Activated naive CD8-positive, alpha-beta T cell treated with anti-CD3 and anti-CD28 coated beads, Interleukin-2, amount 10 ng/mL, durations not matched to agents 7 days and 5 days (primary cell): ENCODE data around the gene PPIA. TPM values are rescaled to one million over a fixed set of nuclear protein-coding genes. Genes with fewer than 3 reads are reported as not detected.

Experiments used
- ATAC-seq: fragments of 150-1000 bp; cut with Tn5 transposase; one replicate; pipeline ENCODE4 v1.10.0; 2021; ENCODE audit warnings: low read depth, moderate library complexity
- POLR2A ChIA-PET: fragments of 350-600 bp; sonication (Branson Sonifier 250); formaldehyde crosslinking; loops from one replicate; lab custom pipeline; 2021; ENCODE audit warnings: antibody characterized with exemption; lab: Charles Lee
- DNase-seq: peaks from one replicate; pipeline ENCODE4 v3.0.0; 2021
- H3K27ac Mint-ChIP-seq: one replicate; pipeline ENCODE4 v1.8.0; 2022; ENCODE audit warnings: mild to moderate bottlenecking, mixed read lengths
- H3K27me3 Mint-ChIP-seq: one replicate; pipeline ENCODE4 v1.8.0; 2022; ENCODE audit warnings: mild to moderate bottlenecking, moderate library complexity, mixed read lengths
- H3K36me3 Mint-ChIP-seq: one replicate; pipeline ENCODE4 v1.8.0; 2021; ENCODE audit warnings: mild to moderate bottlenecking, mixed read lengths
- H3K4me1 Mint-ChIP-seq: one replicate; pipeline ENCODE4 v1.8.0; 2021; ENCODE audit warnings: mixed read lengths
- H3K4me3 Mint-ChIP-seq: one replicate; pipeline ENCODE4 v1.8.0; 2022; ENCODE audit warnings: mild to moderate bottlenecking, moderate library complexity, mixed read lengths
- H3K9me3 Mint-ChIP-seq: one replicate; pipeline ENCODE4 v1.8.0; 2021; ENCODE audit warnings: mixed read lengths
- total RNA-seq, 2 experiments: library from RNA; stranded (reverse); gene quantifications; one replicate each; pipeline ENCODE4 v1.2.3, GENCODE V29; 2021

PPIA gene
- 1,000 to 10,000 TPM; 1,658 to 1,692 TPM for total RNA-seq

DNA sequence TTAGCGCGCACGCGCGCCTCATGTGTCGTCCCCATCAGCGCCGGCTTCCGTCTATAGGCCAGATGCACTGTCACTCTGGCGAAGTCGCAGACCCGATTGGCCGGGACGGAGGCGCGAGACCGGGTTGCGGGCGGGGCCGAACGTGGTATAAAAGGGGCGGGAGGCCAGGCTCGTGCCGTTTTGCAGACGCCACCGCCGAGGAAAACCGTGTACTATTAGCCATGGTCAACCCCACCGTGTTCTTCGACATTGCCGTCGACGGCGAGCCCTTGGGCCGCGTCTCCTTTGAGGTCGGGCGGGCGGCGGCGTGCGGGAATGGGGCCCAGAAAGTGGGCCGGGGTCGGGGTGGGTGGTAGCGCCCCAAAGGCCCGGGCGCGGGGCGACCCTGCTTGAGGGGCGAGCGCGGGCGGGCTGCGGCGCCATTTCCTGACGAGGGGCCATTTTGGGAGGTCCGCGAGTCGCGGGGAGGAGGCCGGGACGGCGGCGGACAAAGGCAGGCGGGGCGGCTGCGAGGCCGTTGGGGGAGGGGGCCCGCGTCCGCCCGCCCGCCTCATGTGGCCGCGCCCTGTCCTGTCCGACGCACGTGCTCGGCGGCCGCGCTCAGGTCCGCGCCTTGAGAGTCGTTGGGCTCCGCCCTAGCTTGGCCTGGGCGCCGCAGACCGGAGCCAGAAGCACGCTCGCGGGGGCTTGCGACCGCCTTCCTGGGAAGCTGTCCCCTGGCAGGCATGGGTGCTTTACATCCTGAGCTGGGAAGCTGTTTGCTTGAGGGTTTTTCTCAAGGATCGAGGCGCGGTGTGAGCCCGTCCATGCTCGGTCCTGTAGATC lies at the start of gene PPIA:
PPIA (plus strand) TSS at position 178 of the 825 bp plus-strand sequence; CDS start at position 222, 44 bp downstream.
- peak; percentile 98 for DNase-seq
- no peaks in the 10 kb centered on the region for H3K9me3 Mint-ChIP-seq
- peak; percentile 90 for ATAC-seq
- H3K4me1 Mint-ChIP-seq, result peaks cover 26% of the 10 kb centered on the region
- H3K27me3 Mint-ChIP-seq, result no peaks in the 10 kb centered on the region
- H3K36me3 Mint-ChIP-seq, result peaks cover 30% of the 10 kb centered on the region
- POLR2A ChIA-PET, result interaction anchor here (0.6 to 4.1 kb wide), 16 partner anchors 9 to 215 kb away, joined by 3 to 38 read pairs (median 4); partner anchors contain the start of genes H2AZ2, OGDH, PURB and TMED4
- H3K4me3 Mint-ChIP-seq, result peak within 1 kb of the TSS; percentile 98
- H3K27ac Mint-ChIP-seq, result peak within 1 kb of the TSS; percentile 96

DNA sequence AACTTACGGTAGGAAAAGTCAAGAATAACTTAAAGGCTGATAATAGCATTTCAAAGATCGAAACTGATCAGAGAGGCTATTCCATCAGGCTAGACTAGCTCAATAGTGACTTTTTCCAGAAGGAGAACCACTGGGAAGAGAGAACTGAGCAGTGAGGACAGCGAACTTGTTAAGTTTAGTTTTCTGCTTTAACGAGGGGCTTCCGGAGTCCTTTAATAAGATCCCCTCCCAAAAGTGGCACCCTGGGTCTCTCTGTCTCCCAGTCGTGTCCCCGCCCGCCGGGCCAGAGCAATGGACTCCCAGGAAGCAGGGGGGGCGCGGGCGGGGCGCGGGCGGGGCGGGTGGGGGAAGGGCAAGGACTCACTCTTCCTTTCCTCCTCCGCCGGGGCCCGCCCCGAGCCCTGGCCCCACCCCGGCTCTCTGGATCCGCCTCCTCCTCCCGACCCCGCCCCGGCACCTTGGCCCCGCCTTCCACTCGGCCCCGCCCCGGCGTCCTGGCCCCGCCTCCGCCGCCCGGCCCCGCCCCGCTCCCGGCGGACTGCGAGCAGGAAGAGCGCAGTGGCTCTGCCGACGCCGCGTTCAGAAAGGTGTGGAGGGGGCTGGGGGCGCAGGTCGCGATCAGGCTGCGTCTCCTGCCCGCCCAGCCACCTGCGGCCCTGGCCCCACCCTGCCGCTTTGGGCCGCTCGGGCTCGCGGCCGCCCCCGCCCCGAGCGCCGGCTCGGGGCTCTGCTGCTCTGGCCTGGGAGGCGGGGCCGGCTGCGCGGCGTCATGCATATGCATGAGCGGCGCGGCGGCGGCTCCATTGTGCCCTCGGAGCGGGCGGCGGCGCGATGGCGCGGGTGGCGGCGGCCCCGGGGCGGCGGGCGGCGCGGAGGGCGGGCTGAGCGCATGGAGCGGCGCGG lies 48.2 kb upstream of the PPIA start, which contains the start of gene ZMIZ2:
ZMIZ2 (plus strand) TSS at position 803 of the 903 bp plus-strand sequence. CDS start 7,403 bp downstream, outside the sequence.
- POLR2A ChIA-PET, result interaction anchor here (0.7 to 3.6 kb wide), 7 partner anchors 43 to 363 kb away, joined by 3 to 25 read pairs (median 3); partner anchors contain the start of genes OGDH, PPIA and TBRG4
- peak within 1 kb of the TSS; percentile 83 for H3K4me3 Mint-ChIP-seq
- H3K27ac Mint-ChIP-seq, result peak within 1 kb of the TSS; percentile 88
- peak; percentile 98 for DNase-seq
- peak; percentile 86 for ATAC-seq
- peaks cover 5% of the 10 kb centered on the region for H3K36me3 Mint-ChIP-seq
- H3K27me3 Mint-ChIP-seq, result no peaks in the 10 kb centered on the region
- no peaks in the 10 kb centered on the region for H3K9me3 Mint-ChIP-seq
- H3K4me1 Mint-ChIP-seq, result peaks cover 34% of the 10 kb centered on the region

DNA sequence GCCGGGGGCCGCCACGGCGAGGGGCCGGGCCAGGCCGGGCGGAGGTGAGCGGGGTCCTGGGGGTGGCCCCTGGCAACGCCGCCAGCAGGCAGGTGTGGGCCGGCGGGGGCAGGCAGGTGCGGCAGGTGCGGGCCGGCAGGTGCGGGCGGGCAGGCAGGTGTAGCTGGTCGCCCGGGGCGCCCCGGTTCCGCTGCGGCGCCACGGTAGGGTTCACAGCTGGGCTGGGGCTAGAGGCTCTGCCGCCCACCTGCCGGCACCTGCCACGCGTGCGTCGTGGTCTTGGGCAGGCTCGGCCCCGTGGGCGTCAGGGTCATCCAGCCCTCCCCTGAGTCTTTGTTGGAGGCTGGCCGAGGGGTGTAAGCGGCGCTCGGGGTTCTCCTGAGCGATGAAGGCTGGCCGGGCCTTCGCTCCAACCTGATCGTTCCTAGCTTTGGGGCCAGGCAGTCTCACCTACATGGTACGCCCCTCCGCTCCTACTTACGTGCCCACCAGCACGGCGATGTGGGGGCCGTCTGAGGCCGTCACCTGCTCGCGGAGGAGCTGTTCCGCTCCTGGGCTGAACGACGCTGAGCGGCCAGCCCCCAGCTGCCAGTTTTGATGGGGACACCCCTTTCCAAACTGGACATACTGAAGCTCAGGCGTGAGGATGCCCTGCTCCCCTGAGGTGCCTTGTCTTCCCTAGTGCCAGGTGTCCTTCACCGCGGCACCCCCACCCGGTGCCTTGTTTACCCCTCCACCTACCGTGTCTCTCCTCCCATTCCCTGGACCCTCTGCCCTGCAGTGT lies 47.3 kb upstream of the PPIA start:
- DNase-seq, result no peak
- H3K27ac Mint-ChIP-seq, result peak overlapping the region; percentile 50
- ATAC-seq, result peak; percentile 4
- H3K9me3 Mint-ChIP-seq, result no peaks in the 10 kb centered on the region
- H3K4me3 Mint-ChIP-seq, result peak overlapping the region; percentile 83
- H3K4me1 Mint-ChIP-seq, result peaks cover 29% of the 10 kb centered on the region
- peaks cover 5% of the 10 kb centered on the region for H3K36me3 Mint-ChIP-seq
- POLR2A ChIA-PET, result interaction anchor here (0.7 to 3.6 kb wide), 12 partner anchors 19 to 362 kb away, joined by 3 to 25 read pairs (median 4); partner anchors contain the start of genes DDX56, H2AZ2, OGDH and PPIA
- H3K27me3 Mint-ChIP-seq, result no peaks in the 10 kb centered on the region

DNA sequence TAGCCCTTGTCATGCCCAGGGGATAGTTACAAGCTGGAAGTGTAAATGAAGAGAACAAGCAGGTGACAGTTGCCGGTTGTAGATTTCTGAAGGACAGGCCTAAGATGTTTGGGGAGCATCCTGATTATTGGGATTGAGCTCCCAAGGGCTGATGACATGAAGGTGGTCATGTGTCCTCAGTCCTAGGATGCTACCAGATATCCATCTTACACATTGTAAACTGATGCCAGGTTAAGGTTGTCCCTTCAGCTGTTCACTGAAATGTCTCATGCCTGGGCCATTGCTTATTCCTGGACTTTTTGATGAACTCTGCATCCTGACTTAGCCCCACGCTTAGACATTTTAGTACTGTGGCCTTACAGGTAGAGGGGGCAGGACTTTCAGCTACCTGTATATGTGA lies 46.5 kb upstream of the PPIA start:
- Mint-ChIP-seq H3K4me3 (peak overlapping the region; percentile 83), H3K36me3 (peaks cover 5% of the 10 kb centered on the region), H3K27me3 (no peaks in the 10 kb centered on the region), H3K4me1 (peaks cover 31% of the 10 kb centered on the region), H3K27ac (peak overlapping the region; percentile 85), H3K9me3 (no peaks in the 10 kb centered on the region)
- ATAC-seq, result no peak
- POLR2A ChIA-PET, result interaction anchor here (0.5 to 3.6 kb wide), 9 partner anchors 12 to 176 kb away, joined by 3 to 25 read pairs (median 6); partner anchors contain the start of genes DDX56, H2AZ2, OGDH and PURB
- DNase-seq, result no peak

DNA sequence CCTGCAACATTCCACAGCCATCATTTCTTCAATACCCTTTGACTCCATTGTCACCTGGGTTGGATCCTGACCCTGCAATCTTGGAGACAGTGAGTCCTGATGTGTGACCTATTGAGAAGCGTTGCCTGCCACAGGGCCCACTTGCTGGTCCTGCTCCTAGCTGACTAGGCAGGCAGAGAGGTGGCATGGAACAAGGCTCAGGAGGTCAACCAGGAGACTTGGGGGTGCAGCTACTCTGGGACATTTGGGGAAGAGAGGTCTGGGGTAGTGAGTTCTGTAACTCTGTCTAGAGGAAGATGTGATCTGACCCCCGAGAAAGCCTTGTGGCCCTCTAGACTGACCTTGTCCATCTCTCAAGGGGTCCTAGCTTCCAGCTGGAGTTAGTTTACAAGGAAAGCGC lies 46.1 kb upstream of the PPIA start:
- ATAC-seq (no peak), DNase-seq (no peak)
- POLR2A ChIA-PET, result interaction anchor here (0.5 to 3.6 kb wide), 9 partner anchors 12 to 177 kb away, joined by 3 to 25 read pairs (median 6); partner anchors contain the start of genes DDX56, H2AZ2, OGDH and TMED4
- Mint-ChIP-seq H3K4me3 (peak overlapping the region; percentile 83), H3K4me1 (peaks cover 32% of the 10 kb centered on the region), H3K27ac (peak overlapping the region; percentile 85), H3K27me3 (no peaks in the 10 kb centered on the region), H3K9me3 (no peaks in the 10 kb centered on the region), H3K36me3 (peaks cover 5% of the 10 kb centered on the region)

DNA sequence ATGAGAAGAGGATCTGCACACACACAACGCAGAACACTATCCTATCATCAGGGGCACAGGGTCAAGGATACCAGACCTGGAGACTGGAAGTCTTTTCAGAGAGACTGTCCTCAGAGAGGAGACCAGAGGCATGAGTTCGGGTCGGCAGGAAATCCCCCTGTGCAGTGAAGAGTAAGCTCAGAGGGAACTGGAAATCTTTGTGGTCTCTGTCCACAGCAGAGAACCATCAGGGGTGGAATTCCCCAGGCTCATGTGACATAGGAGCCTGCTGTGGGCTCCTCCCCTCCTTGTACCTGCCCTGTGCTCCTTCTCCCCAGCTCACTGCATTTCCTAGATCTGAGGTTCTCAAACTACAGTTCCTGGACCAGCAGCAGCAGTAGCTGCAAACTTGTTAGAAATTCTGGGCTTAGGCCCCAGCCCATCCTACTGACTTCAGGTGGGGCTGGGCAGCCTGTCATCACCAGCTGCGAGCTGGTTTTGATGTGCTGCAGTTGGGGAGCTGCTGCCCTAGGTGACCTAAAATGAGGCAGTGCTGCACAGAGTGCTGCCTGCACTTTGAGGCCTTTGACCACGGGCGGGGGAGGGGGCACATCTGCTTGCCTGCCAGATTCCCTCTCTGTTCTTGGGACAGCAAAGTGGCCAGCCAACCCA lies 45.4 kb upstream of the PPIA start:
- Mint-ChIP-seq H3K4me3 (peak overlapping the region; percentile 83), H3K4me1 (peaks cover 31% of the 10 kb centered on the region), H3K9me3 (no peaks in the 10 kb centered on the region), H3K27ac (peak overlapping the region; percentile 85), H3K36me3 (peaks cover 5% of the 10 kb centered on the region), H3K27me3 (no peaks in the 10 kb centered on the region)
- POLR2A ChIA-PET, result interaction anchor here (0.9 to 3.6 kb wide), 7 partner anchors 18 to 169 kb away, joined by 3 to 25 read pairs (median 5); partner anchors contain the start of genes H2AZ2, OGDH and TMED4
- ATAC-seq, result no peak
- no peak for DNase-seq

DNA sequence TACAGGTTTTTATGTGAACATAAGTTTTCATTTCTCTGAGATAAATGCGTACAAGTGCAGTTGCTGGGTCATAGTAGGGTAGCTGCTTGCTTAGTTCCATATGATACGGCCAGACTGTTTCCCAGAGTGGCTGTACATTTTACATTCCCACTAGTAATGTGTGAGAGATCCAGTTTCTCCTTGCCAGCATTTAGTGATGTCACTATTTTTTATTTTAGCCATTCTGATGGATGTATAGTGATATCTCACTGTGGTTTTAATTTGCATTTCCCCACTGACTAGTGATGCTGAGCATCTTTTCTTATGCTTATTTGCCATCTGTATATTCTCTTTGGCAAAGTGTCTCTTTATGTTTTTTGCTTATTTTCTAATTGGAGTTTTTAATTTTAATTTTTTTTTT lies 43.7 kb upstream of the PPIA start:
- DNase-seq, result no peak
- Mint-ChIP-seq H3K36me3 (peaks cover 5% of the 10 kb centered on the region), H3K4me1 (peaks cover 27% of the 10 kb centered on the region), H3K27ac (no peak overlapping the region), H3K27me3 (no peaks in the 10 kb centered on the region), H3K9me3 (no peaks in the 10 kb centered on the region), H3K4me3 (no peak overlapping the region)
- no peak for ATAC-seq
- POLR2A ChIA-PET, result interaction anchor here (1.1 kb wide), 1 partner anchor 44 kb away, joined by 3 read pairs; no protein-coding TSS in a partner anchor

DNA sequence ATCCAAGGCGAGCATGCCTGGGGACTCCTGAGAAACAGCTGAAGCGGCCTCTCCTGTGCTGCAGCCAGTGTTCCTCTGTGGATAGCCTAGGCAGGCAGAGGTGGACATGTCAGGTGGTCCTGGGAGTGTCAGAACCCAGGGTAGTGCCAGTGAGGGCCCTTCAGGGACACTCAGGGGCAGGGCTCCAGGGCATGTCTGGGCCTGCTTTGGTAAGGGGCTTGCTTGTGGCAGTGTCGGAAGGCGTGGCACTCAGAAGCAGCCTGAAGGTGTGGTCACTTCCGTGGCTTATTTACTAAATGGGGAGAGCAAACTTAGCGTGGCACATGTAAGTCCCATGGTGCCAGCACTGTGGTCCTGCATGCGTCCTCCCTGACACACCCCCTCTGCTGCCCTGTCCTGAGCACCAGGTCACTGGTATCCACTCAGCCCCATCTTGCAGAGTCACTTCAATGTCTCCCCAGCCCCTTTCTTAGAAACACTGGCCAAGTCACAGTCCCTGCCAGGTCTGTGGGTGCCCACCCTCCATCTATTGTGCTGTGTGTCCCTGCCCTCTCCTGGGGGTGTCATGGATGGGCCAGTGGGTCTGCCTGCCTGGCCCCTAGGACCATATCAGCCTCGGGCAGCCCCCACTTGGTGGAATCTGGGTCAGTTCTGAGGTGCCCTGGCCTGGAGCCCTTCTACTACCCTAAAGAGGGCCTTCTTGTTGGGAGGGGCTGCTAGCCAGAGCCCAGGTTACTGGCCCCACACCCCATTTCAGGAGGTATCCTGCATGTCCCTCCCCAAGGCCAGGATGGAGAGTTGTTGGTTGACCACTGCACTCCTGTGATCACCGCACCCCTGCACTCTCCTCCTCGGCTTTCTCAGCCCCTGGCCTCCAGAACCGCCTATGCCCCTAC lies 41.4 kb upstream of the PPIA start:
- Mint-ChIP-seq H3K9me3 (no peaks in the 10 kb centered on the region), H3K27me3 (no peaks in the 10 kb centered on the region), H3K36me3 (peaks cover 6% of the 10 kb centered on the region), H3K4me1 (peaks cover 17% of the 10 kb centered on the region), H3K4me3 (no peak overlapping the region), H3K27ac (peak overlapping the region; percentile 38)
- no peak for DNase-seq
- POLR2A ChIA-PET, result no interaction called here
- no peak for ATAC-seq

DNA sequence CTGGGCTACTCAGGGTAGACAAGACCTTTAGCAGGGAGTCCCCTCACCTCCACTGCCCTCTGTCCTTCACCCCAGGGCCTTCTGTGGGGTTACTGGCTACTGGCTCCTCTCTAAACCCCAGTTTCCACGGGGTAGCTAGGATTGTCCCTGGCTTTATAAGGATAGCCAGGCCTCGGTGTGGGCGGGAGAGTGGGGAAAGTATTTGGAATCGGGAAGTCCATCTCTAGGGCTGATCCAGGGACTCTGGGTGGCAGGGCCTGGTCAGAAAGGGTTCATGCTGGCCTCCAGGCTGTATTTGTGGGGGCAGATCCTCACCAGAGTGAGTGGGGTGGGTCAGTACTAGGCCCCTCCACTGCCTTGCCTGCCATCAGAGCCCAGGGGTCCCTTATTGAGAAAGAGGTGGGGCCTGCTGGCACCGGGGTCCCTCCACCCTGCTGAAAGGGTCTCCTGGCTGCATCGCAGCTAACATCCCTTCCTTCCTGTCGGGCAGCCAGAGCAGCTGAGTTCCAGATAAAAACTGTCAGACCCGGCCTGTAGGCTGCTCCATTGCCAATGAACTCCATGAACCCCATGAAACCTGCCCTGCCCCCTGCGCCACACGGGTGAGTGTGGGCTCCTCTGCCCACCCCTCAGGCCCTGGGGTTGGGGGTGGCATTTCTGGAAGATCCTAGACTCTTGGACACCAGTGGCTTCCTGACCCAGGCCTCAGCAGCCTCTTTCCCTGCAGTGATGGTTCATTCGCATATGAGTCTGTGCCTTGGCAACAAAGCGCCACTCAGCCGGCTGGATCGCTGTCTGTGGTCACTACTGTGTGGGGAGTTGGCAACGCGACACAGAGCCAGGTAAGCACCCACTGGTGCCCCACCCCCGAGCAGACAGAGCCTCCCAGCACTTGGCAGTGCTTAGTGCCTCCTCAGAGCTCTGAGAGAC lies 40.5 kb upstream of the PPIA start:
- POLR2A ChIA-PET, result interaction anchor here (0.5 kb wide), 1 partner anchor 33 kb away, joined by 4 read pairs; no protein-coding TSS in a partner anchor

DNA sequence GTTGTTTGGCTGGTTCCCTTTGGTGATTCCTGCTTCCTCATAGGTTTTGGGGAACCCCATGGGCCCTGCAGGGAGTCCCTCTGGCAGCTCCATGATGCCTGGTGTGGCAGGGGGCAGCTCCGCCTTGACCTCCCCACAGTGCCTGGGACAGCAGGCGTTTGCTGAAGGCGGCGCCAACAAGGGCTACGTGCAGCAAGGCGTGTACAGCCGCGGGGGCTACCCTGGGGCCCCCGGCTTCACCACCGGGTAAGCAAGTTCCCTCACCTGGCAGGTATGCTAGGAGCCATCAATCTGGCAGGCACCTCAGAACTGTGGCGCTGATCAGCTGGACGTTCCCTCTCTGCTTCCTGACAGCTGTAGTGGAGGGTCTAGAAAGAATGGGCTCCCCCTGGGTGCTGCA lies 39.6 kb upstream of the PPIA start:
- Mint-ChIP-seq H3K9me3 (no peaks in the 10 kb centered on the region), H3K36me3 (peaks cover 2% of the 10 kb centered on the region), H3K4me3 (no peak overlapping the region), H3K27me3 (no peaks in the 10 kb centered on the region), H3K4me1 (peaks cover 3% of the 10 kb centered on the region), H3K27ac (no peak overlapping the region)
- ATAC-seq (no peak), DNase-seq (no peak)
- POLR2A ChIA-PET, result interaction anchor here (0.5 kb wide), 1 partner anchor 32 kb away, joined by 4 read pairs; no protein-coding TSS in a partner anchor

More for the DNA sequence above, 40.5 kb upstream of the PPIA start:
- Mint-ChIP-seq H3K4me1 (peaks cover 8% of the 10 kb centered on the region), H3K27me3 (no peaks in the 10 kb centered on the region), H3K36me3 (peaks cover 4% of the 10 kb centered on the region), H3K4me3 (no peak overlapping the region), H3K27ac (no peak overlapping the region), H3K9me3 (no peaks in the 10 kb centered on the region)
- DNase-seq (no peak), ATAC-seq (no peak)
